Fibroblast of skin of abdomen (primary cell): ENCODE measurements around the gene PSMD12.

Experiments used
- DNase-seq: peaks from one replicate; pipeline ENCODE4 v3.0.0-alpha.2; 2013

Gene PSMD12

DNA sequence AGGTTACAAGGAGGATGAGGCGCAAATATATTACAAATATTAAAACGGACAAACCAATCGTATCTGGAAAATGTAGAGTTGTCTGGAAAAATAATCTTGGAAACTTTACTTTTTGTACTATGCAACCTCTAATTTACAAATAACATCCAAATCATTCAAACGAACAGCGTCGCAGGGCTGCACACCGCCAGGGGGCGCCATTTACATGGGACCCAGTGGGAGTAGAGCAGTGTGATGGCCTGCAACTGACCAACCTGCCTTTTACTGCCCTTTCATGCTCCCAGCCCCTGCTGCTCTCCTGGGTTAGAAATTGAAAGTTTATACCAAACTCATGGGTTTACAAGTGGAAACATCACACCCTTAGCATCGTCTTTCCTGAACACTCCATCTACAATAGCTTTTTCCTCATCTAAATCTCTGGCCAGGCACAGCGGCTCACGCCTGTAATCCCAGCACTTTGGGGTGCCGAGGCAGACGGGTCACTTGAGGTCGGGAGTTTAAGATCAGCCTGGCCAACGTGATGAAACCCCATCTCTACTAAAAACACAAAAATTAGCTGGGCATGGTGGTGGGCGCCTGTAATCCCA is 20.7 kb upstream of the PSMD12 start:
- DNase-seq = peak; percentile 32

DNA sequence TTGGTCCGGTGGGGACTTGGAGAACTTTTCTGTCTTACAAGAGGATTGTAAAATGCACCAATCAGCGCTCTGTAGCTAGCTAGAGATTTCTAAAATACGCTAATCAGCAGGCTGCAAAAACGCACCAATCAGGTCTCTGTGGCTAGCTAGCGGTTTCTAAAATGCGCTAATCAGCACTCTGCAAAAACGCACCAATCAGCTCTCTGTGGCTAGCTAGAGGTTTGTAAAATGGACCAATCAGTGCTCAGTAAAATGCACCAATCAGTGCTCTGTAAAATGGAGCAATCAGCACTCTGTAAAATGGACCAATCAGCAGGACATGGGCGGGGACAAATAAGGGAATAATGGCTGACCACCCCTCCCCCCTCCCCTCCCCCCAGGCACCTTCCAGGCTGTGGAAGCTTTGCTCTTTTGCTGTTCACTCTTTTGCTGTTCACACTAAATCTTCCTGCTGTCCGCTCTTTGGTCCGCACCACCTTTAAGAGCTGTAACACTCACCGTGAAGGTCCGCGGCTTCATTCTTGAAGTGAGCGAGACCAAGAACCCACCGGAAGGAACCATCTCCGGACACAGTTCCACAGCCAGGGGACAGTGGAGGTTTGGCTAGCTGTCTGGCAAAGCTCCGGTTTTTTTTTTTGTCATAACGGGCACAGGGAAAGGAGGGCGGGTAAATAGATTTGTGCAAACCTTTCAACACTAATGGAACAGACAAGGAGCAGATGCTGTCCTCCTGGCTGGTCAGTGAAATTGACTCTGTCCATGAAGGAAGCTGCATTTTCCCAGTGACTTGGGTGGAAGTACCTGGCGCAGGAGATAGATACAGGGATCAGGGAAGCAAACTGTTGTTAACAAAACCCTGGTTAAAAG is 19.0 kb upstream of the PSMD12 start:
- DNase-seq = no peak

DNA sequence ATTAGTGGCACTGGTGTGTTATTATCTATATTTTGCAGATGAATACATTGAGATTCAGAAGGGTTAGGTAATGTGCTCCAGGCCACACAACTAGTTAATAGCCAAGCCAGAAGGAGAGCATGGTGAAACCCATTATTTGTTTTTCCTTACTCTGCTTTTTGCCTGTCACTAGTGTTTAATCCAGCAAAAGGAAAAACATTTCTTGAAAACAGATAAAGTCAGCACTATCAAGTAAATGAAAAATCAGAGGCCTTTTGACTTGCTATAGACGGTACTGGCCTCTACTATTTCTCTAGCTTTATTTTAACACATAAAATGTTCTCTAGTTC is 15.5 kb upstream of the PSMD12 start:
- DNase-seq = no peak

DNA sequence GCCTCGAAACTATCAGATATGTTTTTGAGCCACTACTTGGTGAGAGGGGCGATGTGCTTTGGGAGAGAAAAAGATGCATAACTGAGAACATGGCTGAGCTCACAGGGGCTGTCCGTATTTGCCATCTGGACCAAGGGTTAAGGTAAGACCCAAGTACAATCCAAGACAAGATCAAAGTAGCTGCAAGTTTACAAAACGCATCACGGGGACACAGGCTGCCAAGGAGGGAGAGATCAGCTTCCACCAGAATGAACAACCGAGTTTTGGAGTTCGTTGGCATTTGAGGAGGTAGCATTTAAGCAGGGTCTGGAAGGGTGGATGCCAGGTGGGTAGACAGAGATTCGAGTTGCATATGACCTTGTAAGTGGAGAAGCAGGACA is 12.9 kb upstream of the PSMD12 start:
- DNase-seq = no peak

DNA sequence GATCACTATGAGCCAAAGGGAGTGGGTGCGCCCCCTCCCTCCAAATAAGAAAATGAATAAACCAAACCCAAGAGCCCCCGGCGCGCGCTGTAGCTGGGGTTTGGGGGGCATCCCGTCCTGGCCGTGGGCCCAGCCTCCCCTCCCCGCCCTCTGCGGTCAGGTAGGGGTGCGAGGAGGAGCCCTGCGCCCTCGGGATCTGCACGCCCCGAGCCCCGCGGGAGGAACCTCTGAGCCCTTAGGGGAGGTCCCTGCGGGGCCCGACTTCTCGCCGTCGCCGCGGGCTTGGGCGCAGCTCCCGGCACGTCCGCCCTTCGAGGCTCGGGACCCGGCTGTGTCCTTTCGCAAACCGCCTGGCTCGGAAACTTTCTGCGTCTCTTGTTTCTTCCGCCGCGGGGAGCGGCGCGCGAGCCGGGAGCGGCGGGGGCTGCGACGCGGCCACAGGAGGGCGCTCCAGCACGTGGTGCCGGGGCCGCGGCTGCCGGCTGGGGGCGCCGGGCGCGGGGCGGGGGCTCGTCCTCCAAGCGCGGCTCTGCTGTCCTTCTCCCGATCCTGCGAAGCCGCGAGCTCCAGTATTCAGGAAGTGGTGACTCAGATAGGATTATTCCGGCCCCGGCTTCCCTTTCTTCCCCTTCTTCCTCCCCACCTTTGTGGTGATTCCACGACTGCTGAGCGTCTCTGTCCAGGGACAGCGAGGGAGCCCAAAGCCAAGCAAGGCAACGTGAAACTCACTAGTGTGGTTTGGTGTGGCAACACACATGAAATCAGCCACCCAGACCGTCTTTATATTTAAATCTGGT is 12.3 kb upstream of the PSMD12 start:
- peak; percentile 82 for DNase-seq

DNA sequence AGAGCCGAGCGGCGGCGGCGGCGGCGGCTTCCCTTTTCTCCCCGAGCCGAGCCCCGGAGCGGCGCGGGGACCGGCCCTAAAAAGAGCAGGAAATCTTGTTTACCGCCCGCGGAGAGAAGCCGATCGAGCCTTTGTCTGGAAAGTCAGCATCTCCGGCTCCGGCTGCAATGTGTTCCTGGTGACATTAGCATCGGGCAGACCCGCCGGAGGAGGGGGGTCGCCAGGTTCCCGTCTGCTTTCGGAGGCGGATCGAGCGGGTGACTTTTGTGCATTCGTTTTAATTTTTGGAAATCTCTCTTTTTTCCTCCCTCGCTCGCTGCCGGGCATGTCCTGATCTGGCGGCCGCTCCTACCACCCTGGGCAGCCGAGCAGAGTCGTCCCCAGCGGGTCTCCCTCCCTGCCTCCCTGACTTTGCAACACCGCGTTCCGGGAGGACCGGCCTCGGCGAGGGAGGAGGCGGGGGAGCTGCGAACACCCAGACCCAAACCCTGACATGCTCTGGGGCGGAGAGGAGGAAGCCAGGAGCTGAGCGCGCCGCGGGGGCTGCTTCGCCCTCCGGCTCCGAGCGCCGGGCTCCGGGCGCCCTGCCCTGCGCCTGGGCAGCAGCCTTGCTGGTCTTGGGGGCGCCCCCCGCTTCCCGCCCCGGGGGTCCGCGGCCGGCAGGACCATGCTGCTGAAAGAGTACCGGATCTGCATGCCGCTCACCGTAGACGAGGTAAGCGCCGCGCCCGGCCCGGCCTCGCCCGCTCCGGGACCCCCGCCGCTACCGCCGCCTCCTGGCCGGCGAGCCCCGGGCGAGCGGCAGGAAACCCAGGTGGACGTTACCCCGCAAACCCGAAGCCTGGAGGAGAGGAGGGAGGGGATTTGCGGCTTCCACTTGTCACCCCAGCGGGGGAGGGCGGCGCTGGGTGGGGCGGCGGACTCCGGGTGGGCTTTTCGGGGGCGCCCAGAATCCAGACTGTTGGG is 11.4 kb upstream of the PSMD12 start:
- DNase-seq = peak; percentile 45

DNA sequence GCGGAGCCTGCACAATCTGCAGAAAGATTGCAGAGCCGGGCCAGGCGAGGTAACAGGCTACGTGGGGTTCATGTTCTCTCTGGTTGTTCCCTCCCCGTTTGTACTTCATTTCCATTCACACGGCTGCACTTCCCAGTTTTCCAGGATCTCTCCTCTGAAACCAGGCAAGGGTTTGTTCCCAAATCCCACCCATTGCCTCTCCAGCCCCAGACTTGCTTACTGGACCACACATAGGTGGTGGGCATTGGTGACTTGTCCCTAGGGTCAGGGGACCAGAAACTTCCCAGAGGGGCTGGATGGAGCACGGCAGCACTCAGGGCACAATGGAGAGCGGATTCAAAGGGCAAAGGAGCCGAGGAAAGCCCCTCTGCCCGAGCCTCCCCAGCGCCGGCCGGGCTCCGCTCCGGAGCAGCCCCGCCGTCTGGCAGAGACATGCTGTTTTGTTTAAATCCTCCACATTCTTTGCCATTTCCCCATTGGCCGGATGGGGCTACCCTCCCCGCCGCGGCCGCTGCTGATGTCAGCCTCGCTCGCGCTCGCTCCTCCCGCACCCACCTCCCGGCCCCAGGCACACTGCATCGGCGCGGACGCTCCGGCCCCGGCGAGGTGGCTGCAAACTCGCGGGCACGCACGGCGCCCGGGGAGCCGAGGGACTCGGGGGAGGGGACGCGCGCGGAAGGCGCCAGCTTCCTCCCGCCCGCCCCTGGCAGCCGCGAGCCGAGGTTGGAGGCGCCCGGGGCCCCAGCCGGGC is 10.5 kb upstream of the PSMD12 start, which contains the start of gene PITPNC1:
PITPNC1 (plus strand) TSS at position 545 of the 751 bp plus-strand sequence.
- DNase-seq = peak; percentile 88

DNA sequence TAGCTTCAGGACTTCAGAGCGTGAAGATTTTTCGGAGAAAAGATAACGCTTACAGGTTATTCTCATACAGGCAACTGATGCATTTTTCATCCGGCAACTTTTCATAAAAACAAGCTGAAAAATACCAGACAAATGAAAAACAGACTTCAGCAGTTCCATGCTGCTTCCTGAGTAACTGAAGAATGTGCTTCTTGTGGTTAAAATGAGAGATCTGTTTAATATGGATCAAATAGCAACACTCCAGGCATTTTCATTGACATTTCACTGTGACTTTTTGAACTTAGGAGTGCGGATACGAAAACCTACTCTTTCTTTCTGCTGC is 10.0 kb upstream of the PSMD12 start:
- DNase-seq = peak; percentile 83

DNA sequence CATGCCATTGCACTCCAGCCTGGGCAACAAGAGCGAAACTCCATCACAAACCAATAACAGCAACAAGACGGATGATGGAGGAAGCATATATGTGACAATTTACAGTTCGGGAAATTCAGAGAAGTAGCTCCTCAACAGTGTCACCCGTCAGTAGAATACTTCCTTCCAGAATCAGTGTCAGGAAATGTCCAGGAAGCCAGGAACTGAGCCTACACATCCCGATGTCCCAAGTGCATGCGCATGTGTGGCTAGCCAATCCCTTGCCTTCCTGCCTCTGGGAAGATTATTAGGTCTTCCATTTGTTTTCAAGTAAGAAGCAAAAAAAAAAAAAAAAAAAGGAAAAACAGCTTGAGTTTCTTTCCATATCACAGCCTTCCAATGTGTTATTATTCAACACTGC is 9.3 kb upstream of the PSMD12 start:
- DNase-seq = no peak

DNA sequence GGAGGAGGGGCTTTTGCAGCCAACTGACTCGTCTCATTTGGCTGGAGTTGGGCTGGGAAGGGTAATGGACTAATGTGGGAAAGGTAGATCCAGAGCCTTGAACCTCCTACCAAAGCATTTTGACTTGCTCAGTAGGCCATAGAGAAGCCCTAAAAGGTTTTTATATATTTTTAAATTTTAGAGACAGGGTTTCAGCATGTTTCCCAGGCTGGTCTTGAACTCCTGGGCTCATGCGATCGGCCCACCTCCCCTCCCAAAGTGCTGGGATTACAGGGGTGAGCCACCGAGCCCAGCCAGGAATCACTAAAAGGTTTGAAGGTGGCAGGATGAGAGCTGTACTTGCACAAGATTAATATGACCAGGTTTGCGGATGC is 8.7 kb upstream of the PSMD12 start:
- no peak for DNase-seq

DNA sequence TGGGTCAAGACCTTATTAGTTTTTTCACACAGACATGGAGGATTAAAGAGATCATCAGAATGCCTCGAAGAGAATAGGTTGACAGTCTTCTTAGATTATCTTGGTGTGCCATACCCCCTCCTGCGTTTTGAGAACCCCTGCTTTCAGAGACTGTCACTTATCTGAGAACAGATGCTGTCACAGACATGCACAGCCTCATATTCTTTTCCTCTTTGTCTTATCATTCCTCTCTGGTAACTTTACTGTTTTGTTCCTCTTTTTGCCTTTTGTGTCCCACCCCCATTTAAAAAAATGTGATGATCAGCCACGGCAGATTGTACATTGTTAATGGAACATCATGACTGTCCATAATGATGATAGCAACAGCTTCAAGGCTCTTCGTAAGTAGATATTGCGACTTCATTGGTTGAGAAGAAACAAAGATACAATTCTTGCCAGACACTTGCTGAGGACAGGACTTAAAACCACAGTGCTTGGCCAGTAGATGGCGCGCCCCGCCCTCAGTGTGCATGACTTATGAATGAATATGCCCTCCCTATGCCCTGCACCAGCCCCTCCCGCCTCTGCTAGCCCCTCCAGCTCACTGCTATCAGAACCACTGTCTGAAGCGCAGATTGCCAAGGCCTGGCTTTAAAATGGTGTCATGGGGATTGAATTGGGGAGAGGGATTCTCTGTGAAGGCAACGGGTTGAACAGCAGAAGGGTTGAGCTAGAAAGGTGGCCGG is 8.1 kb upstream of the PSMD12 start:
- peak; percentile 81 for DNase-seq

DNA sequence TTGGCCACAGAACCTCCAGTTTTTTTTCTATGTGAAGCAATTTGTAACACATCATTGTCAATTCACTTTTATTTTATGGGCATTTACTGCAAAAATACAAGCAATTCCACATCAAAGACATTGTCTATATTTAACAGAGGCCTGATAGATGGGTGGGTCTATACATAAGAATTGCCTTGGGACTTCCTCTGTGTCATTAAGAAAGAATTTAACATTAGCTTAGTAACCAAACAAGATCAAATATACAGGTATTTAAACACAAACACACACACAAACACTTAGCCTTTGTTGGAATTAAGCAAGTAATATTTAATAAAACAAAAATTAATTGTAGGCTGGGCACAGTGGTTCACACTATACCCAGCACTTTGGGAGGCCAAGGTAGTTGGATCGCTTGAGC is 6.4 kb upstream of the PSMD12 start:
- DNase-seq = no peak

DNA sequence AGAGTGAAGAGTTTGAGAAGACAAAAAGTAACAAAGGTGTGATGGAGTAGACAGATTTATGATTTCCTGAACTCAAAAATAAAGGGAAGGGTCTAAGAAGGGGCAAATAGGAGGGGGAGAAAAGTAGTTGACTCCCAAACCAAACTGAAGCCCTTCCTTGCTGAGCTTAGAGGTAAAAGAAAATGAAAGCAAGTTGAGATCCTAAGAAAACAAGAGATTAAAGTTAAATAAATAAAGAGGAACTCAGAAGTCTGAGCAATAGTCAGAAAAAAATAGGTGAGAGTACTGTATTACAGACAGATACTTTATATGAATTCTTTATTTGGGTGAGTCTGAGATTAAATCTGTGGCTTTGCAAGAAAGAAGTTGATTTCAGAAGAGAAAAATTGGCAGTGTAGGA is 3.3 kb upstream of the PSMD12 start:
- DNase-seq = no peak

DNA sequence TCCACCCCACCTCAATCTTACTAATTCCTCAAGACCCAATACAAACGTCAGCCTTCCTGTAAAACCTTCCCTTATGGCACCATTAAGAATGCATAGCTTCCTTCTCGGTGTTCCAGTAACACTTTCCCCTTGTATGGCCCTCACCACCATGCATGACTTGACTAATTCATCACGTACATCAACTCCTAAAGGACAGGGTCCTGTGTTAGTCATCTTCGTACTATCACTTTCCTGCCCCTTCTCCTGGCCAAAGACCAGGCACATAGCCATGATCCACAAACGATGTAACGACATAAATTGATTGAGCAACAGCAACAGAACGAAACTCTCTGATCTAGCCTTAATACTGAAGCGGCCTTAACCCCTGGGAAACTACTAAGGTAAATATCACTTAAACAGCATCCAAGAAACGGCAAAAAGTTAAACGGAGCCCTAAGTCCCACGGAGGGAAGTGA is 612 bp downstream of the PSMD12 start:
- DNase-seq = peak; percentile 58

DNA sequence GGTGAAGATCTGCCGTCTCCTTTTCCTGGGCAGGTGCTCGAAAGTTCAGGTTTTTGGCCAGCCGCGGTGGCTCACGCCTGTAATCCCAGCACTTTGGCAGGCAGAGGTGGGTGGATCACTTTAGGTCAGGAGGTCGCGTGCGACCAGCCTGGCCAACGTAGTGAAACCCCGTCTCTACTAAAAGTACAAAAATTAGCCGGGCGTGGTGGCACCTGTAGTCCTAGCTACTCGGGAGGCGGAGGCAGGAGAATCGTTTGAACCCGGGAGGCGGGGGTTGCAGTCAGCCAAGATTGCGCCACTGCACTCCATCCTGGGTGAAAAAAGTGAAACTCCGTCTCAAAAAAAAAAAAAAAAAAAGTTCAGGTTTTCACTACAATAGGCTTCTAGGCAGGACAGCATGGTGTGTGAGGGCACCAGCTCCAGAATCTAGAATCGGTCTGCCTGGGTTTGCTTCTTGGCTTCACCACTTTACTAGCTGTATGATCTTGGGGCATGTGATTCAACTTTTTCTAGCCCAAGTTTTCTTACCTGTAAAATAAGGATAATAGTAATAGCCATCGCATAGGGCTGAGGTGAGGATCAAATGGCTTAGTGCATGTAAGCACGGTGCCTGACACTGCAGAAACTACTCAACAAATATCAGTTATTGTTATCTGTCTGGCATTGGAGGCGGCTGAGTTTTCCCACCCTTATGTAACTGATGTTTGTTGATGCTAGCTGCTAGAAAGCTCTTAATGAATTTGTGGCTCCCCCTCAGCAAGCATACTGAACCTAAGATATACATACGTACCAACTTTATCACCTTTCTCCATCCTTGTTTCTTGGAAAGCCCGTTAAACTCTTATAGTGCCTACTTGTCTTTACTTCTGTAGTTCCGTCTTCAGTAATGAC is 1.3 kb downstream of the PSMD12 start:
- no peak for DNase-seq

DNA sequence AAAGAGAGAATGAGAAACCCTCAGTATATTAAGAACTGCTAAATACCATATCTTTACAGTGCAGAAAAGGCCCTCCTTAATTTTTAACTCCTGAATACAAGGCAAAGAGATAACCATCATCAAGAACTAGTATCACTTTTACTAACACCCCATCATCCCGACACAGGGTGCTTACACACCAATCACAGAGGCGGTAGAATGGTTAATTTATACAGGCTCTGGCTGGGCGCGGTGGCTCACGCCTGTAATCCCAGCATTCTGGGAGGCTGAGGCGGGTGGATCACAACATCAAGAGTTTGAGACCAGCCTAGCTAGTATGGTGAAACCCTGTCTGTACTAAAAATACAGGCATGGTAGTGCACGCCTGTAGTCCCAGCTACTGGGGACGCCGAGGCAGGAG is 4.2 kb downstream of the PSMD12 start:
- no peak for DNase-seq

DNA sequence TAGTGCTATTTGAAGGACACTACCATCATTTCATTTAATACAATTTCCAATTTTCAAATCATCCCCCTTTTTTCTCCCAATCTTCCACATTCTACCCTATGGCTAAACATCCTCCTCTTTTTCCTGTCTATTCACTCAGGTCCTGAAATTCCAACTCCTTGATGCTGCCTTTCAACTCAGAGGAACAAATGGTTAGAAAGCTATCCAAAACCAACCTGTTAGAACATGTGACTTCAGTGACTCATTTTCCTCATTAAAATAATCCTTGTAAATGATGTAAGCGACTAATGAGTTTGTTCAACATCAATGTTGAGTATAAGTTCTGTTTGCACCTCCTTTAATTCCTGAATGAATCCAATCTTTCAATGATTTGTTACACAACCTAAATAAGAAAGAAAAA is 5.5 kb downstream of the PSMD12 start:
- DNase-seq = no peak

DNA sequence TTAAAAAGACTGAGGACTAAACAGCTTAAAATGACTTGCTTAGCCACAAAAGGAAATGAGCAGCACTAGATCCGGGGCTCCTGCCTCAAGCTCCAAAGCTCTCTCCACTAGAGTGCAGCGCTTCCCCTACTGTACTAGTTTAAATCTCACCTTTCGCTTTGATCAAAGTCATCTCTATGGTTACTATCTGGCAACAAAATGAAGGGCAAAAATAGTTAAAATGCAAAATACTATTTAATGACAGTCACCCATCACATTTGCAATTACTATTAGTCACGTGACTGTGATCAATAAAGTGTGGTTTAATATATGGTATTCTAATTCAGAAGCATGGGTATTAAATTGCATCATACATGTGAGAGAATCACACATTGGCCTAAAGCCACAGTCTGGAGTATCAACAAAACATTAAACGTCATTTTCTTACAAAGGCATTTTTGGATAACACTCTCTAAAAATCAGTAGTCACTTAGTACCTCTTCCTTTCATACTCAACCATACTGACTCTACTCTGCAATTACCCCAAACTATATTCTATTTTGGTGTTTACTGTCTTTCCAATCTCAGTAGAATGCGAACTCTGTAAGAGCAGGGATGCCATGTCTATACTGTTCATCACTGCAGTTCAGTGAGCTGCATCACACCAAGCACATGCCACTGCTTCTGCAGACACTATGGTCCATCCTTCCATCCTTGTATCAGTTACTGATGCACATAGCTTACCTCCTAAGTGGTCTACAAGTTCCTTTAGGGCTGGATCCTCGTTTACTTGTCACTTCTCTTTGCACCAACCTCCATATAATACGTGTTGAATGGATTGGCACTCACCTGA is 6.2 kb downstream of the PSMD12 start:
- peak; percentile 34 for DNase-seq

DNA sequence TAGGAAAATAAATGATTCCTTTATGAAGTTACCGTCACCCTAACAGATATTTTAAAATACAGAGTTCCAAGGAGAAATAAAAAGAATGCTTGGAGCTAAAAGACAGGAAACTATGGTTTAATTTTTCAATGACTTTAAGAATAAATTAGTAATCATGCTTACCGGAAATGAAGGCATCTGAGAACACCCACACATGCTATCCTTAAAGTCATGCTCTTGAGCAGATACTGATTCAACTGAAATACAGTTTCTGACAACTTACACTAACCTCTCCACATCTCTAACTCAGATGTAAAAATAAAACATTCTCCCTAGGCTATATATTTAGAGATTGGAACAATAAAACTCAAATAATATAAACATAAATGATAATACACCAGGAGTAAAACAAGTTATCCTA is 7.8 kb downstream of the PSMD12 start:
- no peak for DNase-seq
